ENCODE results near the gene LCN2.

- no peak for TF ChIP-seq ARID3B (CRISPR knock-in tag; IDR thresholded peaks at IDR 0.05; ENCODE audit: borderline replicate concordance)
- TF ChIP-seq PPARD (CRISPR knock-in tag; IDR thresholded peaks at IDR 0.05): no peak
- TF ChIP-seq CTCF (IDR thresholded peaks at IDR 0.05 in 2 of 3, conservative IDR thresholded peaks at IDR 0.05 in 1 of 3; ENCODE audit: insufficient read depth in 2 of 3, low read depth in 1 of 3, low read length in 3 of 3): peak; percentile 12 to 27 (median 15); a peak in 1 of 6 replicates
- TF ChIP-seq CEBPB (tag; IDR thresholded peaks at IDR 0.05): no peak
- no peak for TF ChIP-seq FOXM1 (IDR thresholded peaks at IDR 0.05; ENCODE audit: low read depth)
- no peak for TF ChIP-seq FOXM1 (CRISPR knock-in tag; IDR thresholded peaks at IDR 0.05; ENCODE audit: low read depth)
- no peak for TF ChIP-seq PHB (CRISPR knock-in tag; IDR thresholded peaks at IDR 0.05)
- TF ChIP-seq THRAP3 (IDR thresholded peaks at IDR 0.05; ENCODE audit: borderline replicate concordance): no peak
- no peak for TF ChIP-seq FOS (IDR thresholded peaks at IDR 0.05; ENCODE audit: extremely low read depth, insufficient read length)
- no peak for TF ChIP-seq MTA1 (IDR thresholded peaks at IDR 0.05; ENCODE audit: borderline replicate concordance)
- TF ChIP-seq USF2 (CRISPR knock-in tag; IDR thresholded peaks at IDR 0.05): no peak
- no peak for TF ChIP-seq NCOA6 (IDR thresholded peaks at IDR 0.05)
- no peak for TF ChIP-seq ZNF75A (CRISPR knock-in tag; IDR thresholded peaks at IDR 0.05)
- TF ChIP-seq ZNF3 (CRISPR knock-in tag; IDR thresholded peaks at IDR 0.05): no peak
- no peak for TF ChIP-seq KAT7 (CRISPR knock-in tag; IDR thresholded peaks at IDR 0.05; ENCODE audit: borderline replicate concordance)
Measured at GRCh38 chr9:128103589-128103962, 45.7 kb upstream of the LCN2 start.
